Activated CD4-positive, alpha-beta T cell treated with anti-CD3 and anti-CD28 coated beads, Interleukin-2, amount 50 U/mL, for 24 hours (primary cell): ENCODE data around the gene TUBA1A.
"Not testable (repeated sequence)": the region's sequence is repeated elsewhere in the genome, so short reads cannot be mapped to it uniquely, and the experiment has no call there.

Source experiments
- DNase-seq, 2 donors: peaks; one replicate each; pipeline ENCODE4 v3.0.0-alpha.2; 2020; ENCODE audit warnings: low read depth in 1 of 2, low spot score in 1 of 2

Gene TUBA1A

GRCh38 chr12:49160399-49160798 is 28.5 kb downstream of the TUBA1A start:
- DNase-seq = no peak

GRCh38 chr12:49154221-49154620 is 34.7 kb downstream of the TUBA1A start:
- DNase-seq = no peak

DNA sequence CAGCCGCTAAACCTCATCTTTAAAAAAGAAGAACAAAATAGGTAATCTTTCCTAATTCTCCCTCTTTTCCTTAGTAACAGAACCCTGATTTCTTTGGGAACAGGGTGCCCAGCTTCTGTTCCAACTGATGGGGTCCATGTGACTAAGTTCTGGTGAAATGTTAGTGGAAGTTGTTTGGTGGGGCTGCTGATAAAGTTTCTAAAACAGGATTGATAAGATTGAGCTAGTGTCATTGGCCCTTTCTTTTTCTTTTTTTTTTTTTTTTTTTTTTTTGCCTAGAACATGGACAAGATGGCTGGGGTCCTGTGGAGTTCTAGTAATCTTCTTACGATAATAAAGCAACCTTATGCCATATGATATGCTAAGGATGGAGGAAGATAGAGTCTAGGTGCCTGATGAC is 41.5 kb downstream of the TUBA1A start:
- DNase-seq = no peak

GRCh38 chr12:49146406-49146805 is 42.5 kb downstream of the TUBA1A start:
- no peak for DNase-seq

DNA sequence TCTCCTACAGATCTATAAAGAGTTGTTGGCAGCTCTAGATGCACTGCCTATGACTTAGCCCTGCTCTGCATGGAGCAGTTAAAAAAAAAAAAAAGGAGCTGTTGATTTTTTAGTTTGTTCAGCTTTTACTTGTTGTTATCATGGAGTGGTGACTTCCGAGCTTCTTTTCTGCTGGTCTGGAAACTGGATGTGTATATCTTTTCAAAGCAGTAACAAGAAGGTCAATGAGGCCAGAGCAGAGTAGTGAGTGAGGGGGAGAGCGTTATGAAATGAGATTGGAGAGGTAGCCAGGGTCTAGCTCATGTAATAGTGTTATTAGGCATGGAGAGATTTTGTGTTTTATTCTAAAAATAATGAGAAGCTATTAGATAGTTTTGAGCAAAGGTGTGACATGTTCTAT is 44.5 kb downstream of the TUBA1A start:
- DNase-seq = no peak

DNA sequence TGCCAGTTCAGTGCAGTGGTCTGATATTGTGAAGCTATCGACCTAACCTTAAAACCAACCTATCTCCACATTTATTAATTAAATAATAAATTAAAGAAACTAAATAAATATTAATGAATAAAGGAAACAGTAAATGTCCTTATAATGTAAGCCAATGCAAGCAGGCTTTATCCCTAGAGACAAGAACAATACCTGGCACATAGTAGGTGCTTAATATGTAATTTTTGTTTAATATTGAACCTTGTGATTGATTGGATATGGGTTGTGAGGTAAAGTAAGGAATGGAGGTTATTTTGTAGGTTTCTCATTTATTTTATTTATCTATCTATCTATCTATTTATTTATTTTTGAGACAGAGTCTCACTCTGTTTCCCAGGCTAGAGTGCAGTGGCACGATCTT is 49.9 kb downstream of the TUBA1A start:
- DNase-seq = no peak

- DNase-seq = no peak
These were observed 50.3 kb downstream of the TUBA1A start for GRCh38 chr12:49138587-49138986.

DNA sequence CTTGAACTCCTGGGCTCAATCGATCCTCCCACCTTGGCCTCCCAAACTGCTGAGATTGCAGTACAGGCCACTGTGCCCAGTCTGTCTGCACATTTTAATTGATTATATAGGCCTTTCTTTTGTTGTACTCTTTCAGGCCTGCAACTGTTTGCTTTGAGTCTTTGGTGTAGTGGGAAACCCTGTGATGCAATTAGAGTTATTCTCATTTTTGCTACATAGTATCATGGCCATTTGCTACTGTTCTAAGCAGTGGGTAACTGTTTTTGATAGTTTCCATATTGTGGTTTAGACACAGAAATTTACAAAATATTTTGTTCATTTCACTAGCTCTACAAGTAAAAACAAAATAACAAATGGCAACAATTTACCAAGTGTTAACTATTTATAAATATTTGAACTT is 51.4 kb downstream of the TUBA1A start:
- no peak for DNase-seq

DNA sequence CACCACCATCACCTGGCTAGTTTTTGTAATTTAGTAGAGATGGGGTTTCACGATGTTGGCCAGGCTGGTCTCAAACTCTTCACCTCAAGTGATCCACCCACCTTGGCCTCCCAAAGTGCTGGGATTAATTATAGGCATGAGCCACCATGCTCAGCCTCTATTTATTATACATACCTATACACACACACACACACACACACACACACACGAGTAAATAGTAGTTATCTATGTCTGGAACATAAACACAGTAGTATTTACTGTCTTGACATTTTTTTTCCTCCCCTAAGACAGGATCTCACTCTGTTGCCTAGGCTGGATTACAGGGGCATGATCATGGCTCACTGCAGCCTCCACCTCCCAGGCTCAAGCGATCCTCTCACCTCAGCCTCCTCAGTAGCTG is 51.9 kb downstream of the TUBA1A start:
- DNase-seq = not testable (repeated sequence)
